Measurements from ENCODE around the gene ZBTB16. TPM values are rescaled to one million over a fixed set of nuclear protein-coding genes. Genes with fewer than 3 reads are reported as not detected.

Gene ZBTB16
- polyA plus RNA-seq, 1 donor (not counting 4 experiments of a cell fraction or from before 2014, with no cell fraction given), result 0.18 TPM

DNA sequence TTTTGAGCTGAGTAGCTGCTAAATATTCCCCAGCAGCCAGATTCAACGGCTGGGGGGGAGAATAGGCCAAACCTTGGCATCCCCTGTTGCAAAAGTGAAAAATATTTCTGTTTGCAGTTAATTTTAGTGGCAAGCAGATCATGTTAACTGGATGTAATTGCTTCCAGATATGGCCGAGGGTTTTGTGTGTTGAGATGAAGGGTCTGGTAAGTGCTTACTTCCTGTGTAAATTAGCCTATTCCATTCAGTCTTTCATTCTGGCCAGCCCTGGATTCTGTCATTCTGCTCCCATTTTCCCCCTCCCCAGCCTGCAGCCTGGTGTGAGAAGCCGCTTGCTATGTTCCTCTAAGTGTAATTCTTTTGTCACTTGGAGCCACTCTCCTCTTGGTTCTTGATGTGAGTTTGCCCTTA lies 17.4 kb downstream of the ZBTB16 start:
- no peak overlapping the region for H2AFZ ChIP-seq (ENCODE audit: control insufficient read depth, low read length)
- TF ChIP-seq EZH2 (IDR thresholded peaks at IDR 0.05; ENCODE audit: low read length), result no peak
- no peak for TF ChIP-seq CTCF (optimal IDR thresholded peaks at IDR 0.05 in 1 of 3, IDR thresholded peaks at IDR 0.05 in 1 of 3, conservative IDR thresholded peaks at IDR 0.05 in 1 of 3; ENCODE audit: extremely low read depth in 1 of 3, insufficient read depth in 2 of 3, low read length in 3 of 3)
- H3K9me3 ChIP-seq (ENCODE audit: control insufficient read depth, low read depth, low read length), result no peaks in the 10 kb centered on the region
- no peaks in the 10 kb centered on the region for H3K79me2 ChIP-seq (ENCODE audit: control insufficient read depth, insufficient read depth, low read length)
- H3K4me2 ChIP-seq (ENCODE audit: control insufficient read depth, extremely low read depth, insufficient read depth, low read depth, low read length), result no peak overlapping the region
- no peaks in the 10 kb centered on the region for H3K36me3 ChIP-seq (ENCODE audit: control insufficient read depth in 2 of 2, extremely low read depth in 1 of 2, insufficient read depth in 2 of 2, low read length in 2 of 2)
- H3K27me3 ChIP-seq (ENCODE audit: control insufficient read depth, extremely low read depth, insufficient read depth, low read length), result peaks cover 28% of the 10 kb centered on the region
- H3K4me1 ChIP-seq (ENCODE audit: control insufficient read depth, extremely low read depth, insufficient read depth, low read length), result no peaks in the 10 kb centered on the region
- H3K4me3 ChIP-seq (ENCODE audit: control insufficient read depth in 2 of 3, extremely low read depth in 1 of 3, insufficient read depth in 2 of 3, low read depth in 1 of 3, low read length in 3 of 3), result no peak overlapping the region
- dilution Hi-C loops (cut with MboI; ENCODE audit: extremely low pct_ligation_motif_present, low sequenced_read_pairs), result no loop called here
- DNase-seq (ENCODE audit: low read depth, low spot score) (no peak), FAIRE-seq (no peak)
- H3K9ac ChIP-seq (ENCODE audit: control insufficient read depth, extremely low read depth, insufficient read depth, low read length), result no peak overlapping the region
- no peaks in the 10 kb centered on the region for H3K9me1 ChIP-seq (ENCODE audit: control insufficient read depth, extremely low read depth, insufficient read depth, low read length)
- no peaks in the 10 kb centered on the region for H4K20me1 ChIP-seq (ENCODE audit: control insufficient read depth, extremely low read depth, insufficient read depth, low read length)
- H3K27ac ChIP-seq (ENCODE audit: control insufficient read depth, insufficient read depth, low read length), result no peak overlapping the region

- Histone ChIP-seq H3K9me1 (ENCODE audit: control insufficient read depth, extremely low read depth, insufficient read depth, low read length) (no peaks in the 10 kb centered on the region), H3K27me3 (ENCODE audit: control insufficient read depth, extremely low read depth, insufficient read depth, low read length) (peaks cover 28% of the 10 kb centered on the region), H3K27ac (ENCODE audit: control insufficient read depth, insufficient read depth, low read length) (no peak overlapping the region), H3K79me2 (ENCODE audit: control insufficient read depth, insufficient read depth, low read length) (no peaks in the 10 kb centered on the region), H3K9me3 (ENCODE audit: control insufficient read depth, low read depth, low read length) (no peaks in the 10 kb centered on the region), H3K9ac (ENCODE audit: control insufficient read depth, extremely low read depth, insufficient read depth, low read length) (no peak overlapping the region), H3K4me1 (ENCODE audit: control insufficient read depth, extremely low read depth, insufficient read depth, low read length) (no peaks in the 10 kb centered on the region), H2AFZ (ENCODE audit: control insufficient read depth, low read length) (no peak overlapping the region), H4K20me1 (ENCODE audit: control insufficient read depth, extremely low read depth, insufficient read depth, low read length) (no peaks in the 10 kb centered on the region), H3K36me3 (ENCODE audit: control insufficient read depth in 2 of 2, extremely low read depth in 1 of 2, insufficient read depth in 2 of 2, low read length in 2 of 2) (no peaks in the 10 kb centered on the region), H3K4me2 (ENCODE audit: control insufficient read depth, extremely low read depth, insufficient read depth, low read depth, low read length) (no peak overlapping the region), H3K4me3 (ENCODE audit: control insufficient read depth in 2 of 3, extremely low read depth in 1 of 3, insufficient read depth in 2 of 3, low read depth in 1 of 3, low read length in 3 of 3) (no peak overlapping the region)
- dilution Hi-C loops (cut with MboI; ENCODE audit: extremely low pct_ligation_motif_present, low sequenced_read_pairs), result no loop called here
- DNase-seq (ENCODE audit: low read depth, low spot score) (no peak), FAIRE-seq (no peak)
- no peak for TF ChIP-seq EZH2 (IDR thresholded peaks at IDR 0.05; ENCODE audit: low read length)
- TF ChIP-seq CTCF (optimal IDR thresholded peaks at IDR 0.05 in 1 of 3, IDR thresholded peaks at IDR 0.05 in 1 of 3, conservative IDR thresholded peaks at IDR 0.05 in 1 of 3; ENCODE audit: extremely low read depth in 1 of 3, insufficient read depth in 2 of 3, low read length in 3 of 3), result no peak
These were observed 18.2 kb downstream of the ZBTB16 start for GRCh38 chr11:114077482-114078305.
